ENCODE measurements around the gene GANC.

GANC gene

DNA sequence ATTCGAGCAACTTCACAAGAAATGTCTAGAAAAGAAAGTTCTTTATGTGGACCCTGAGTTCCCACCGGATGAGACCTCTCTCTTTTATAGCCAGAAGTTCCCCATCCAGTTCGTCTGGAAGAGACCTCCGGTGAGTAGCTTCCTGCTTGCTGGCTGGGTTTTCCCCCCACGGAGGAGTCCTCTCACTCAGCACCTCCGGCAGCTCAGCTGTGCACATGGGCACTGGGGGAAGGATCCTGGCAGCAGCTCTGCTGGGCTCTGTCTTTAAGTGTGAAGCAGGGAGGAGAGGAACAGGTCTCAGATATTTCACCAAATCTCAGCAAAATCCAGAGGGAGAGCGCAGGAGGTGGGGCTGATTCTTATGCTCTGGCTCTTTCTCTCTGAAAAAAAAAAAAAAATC is 87.0 kb downstream of the GANC start:
- H4K20me1 ChIP-seq (ENCODE audit: insufficient read depth, low read length), result no peaks in the 10 kb centered on the region
- H3K4me3 ChIP-seq (ENCODE audit: low read length), result no peak overlapping the region
- H3K27ac ChIP-seq (ENCODE audit: low read length), result no peak overlapping the region
- H3K9me3 ChIP-seq (ENCODE audit: insufficient read depth, low read length), result no peaks in the 10 kb centered on the region
- no peak for TF ChIP-seq CTCF (IDR thresholded peaks at IDR 0.05; ENCODE audit: low read depth, low read length)
- no peaks in the 10 kb centered on the region for H3K79me2 ChIP-seq (ENCODE audit: low read length)
- no peak overlapping the region for H3K9ac ChIP-seq (ENCODE audit: low read length)
- H3K4me1 ChIP-seq (ENCODE audit: low read length), result no peaks in the 10 kb centered on the region
- H3K27me3 ChIP-seq (ENCODE audit: low read depth, low read length), result no peaks in the 10 kb centered on the region
- H3K4me2 ChIP-seq (ENCODE audit: low read length), result no peak overlapping the region
- no peak overlapping the region for H2AFZ ChIP-seq (ENCODE audit: low read depth, low read length)
- H3K36me3 ChIP-seq (replicated peaks; ENCODE audit: low read depth, low read length), result peaks cover 3% of the 10 kb centered on the region

- no peak overlapping the region for H3K27ac ChIP-seq (ENCODE audit: low read length)
- H3K36me3 ChIP-seq (replicated peaks; ENCODE audit: low read depth, low read length), result peaks cover 3% of the 10 kb centered on the region
- H4K20me1 ChIP-seq (ENCODE audit: insufficient read depth, low read length), result no peaks in the 10 kb centered on the region
- no peaks in the 10 kb centered on the region for H3K79me2 ChIP-seq (ENCODE audit: low read length)
- no peak overlapping the region for H3K9ac ChIP-seq (ENCODE audit: low read length)
- no peak overlapping the region for H3K4me3 ChIP-seq (ENCODE audit: low read length)
- no peak overlapping the region for H3K4me2 ChIP-seq (ENCODE audit: low read length)
- H3K9me3 ChIP-seq (ENCODE audit: insufficient read depth, low read length), result no peaks in the 10 kb centered on the region
- H3K4me1 ChIP-seq (ENCODE audit: low read length), result no peaks in the 10 kb centered on the region
- H3K27me3 ChIP-seq (ENCODE audit: low read depth, low read length), result no peaks in the 10 kb centered on the region
- TF ChIP-seq CTCF (IDR thresholded peaks at IDR 0.05; ENCODE audit: low read depth, low read length) (no peak), EZH2phosphoT487 (IDR thresholded peaks at IDR 0.05; ENCODE audit: low read depth) (no peak)
- no peak overlapping the region for H2AFZ ChIP-seq (ENCODE audit: low read depth, low read length)
Observed at GRCh38 chr15:42360535-42361112, 87.6 kb downstream of the GANC start.

DNA sequence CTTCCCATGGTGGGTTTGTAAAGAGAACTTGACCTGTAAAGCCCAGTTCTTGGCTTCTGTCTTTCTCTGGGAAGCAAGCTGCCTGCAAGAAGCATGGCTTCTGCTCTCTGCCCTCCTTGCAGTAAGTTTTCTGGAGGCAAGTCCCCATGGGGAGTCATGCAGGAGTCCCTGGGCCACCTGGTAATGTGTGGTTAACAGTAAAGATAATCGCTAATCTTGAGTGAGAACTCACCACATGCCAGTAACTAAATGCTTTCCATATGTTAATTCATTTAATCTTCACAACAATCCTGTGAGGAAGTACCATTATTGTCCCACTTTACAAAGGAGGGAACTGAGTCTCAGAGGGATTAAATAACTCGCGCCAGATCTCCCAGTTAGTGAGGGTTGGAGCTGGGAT is 90.5 kb downstream of the GANC start:
- Histone ChIP-seq H3K79me2 (ENCODE audit: low read length) (no peaks in the 10 kb centered on the region), H3K27me3 (ENCODE audit: low read depth, low read length) (no peaks in the 10 kb centered on the region), H2AFZ (ENCODE audit: low read depth, low read length) (no peak overlapping the region), H3K36me3 (replicated peaks; ENCODE audit: low read depth, low read length) (no peaks in the 10 kb centered on the region), H3K4me3 (ENCODE audit: low read length) (no peak overlapping the region), H3K27ac (ENCODE audit: low read length) (no peak overlapping the region), H4K20me1 (ENCODE audit: insufficient read depth, low read length) (no peaks in the 10 kb centered on the region), H3K9me3 (ENCODE audit: insufficient read depth, low read length) (no peaks in the 10 kb centered on the region), H3K4me2 (ENCODE audit: low read length) (no peak overlapping the region), H3K4me1 (ENCODE audit: low read length) (no peaks in the 10 kb centered on the region), H3K9ac (ENCODE audit: low read length) (no peak overlapping the region)
- TF ChIP-seq CTCF (IDR thresholded peaks at IDR 0.05; ENCODE audit: low read depth, low read length) (no peak), EZH2phosphoT487 (IDR thresholded peaks at IDR 0.05; ENCODE audit: low read depth) (no peak)

GRCh38 chr15:42363942-42364341 is 90.9 kb downstream of the GANC start:
- Histone ChIP-seq H3K9me3 (ENCODE audit: insufficient read depth, low read length) (no peaks in the 10 kb centered on the region), H4K20me1 (ENCODE audit: insufficient read depth, low read length) (no peaks in the 10 kb centered on the region), H3K4me1 (ENCODE audit: low read length) (no peaks in the 10 kb centered on the region), H3K79me2 (ENCODE audit: low read length) (no peaks in the 10 kb centered on the region), H3K4me3 (ENCODE audit: low read length) (no peak overlapping the region), H3K9ac (ENCODE audit: low read length) (no peak overlapping the region), H3K27me3 (ENCODE audit: low read depth, low read length) (no peaks in the 10 kb centered on the region), H3K27ac (ENCODE audit: low read length) (no peak overlapping the region), H3K4me2 (ENCODE audit: low read length) (no peak overlapping the region), H3K36me3 (replicated peaks; ENCODE audit: low read depth, low read length) (no peaks in the 10 kb centered on the region), H2AFZ (ENCODE audit: low read depth, low read length) (no peak overlapping the region)
- TF ChIP-seq CTCF (IDR thresholded peaks at IDR 0.05; ENCODE audit: low read depth, low read length), result no peak
- no peak for TF ChIP-seq EZH2phosphoT487 (IDR thresholded peaks at IDR 0.05; ENCODE audit: low read depth)

All from OCI-LY3 (cell line).